Activated effector memory CD4-positive, alpha-beta T cell treated with Interleukin-2 at 50 U/mL for 16 hours (primary cell): ENCODE measurements around the gene MCF2L2.
"Not testable (repeated sequence)": the region's sequence is repeated elsewhere in the genome, so short reads cannot be mapped to it uniquely, and the experiment has no call there.

ENCODE experiments used
- DNase-seq: peaks from one replicate; pipeline ENCODE4 v3.0.0-alpha.2; 2020

The MCF2L2 gene

DNA sequence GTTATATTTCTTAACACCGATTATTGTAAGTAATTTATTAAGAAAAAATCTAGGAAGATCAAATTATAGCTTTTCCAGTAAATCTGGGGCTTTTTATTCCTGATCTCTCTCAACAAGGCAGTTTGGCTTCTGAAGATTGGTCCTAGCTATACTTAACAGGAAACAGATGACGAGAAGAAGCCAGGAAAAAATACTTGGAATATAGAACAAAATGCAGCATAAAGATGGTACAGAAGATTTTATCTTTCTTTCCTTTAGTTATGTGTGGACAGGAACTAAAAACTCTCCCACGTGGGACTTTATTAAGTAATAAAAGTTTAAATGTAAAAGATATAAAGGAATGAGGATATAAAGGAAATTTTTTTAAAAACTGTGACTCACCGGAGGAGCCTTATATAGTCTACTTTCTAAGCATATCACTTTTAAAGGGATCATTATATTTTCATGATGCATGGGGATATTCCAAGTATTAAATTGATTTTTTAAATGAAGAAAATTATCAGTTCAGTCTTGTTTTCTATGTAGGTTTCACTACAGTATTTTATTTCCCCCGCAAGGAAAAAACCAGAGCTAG is 167.2 kb downstream of the MCF2L2 start:
- DNase-seq: no peak

DNA sequence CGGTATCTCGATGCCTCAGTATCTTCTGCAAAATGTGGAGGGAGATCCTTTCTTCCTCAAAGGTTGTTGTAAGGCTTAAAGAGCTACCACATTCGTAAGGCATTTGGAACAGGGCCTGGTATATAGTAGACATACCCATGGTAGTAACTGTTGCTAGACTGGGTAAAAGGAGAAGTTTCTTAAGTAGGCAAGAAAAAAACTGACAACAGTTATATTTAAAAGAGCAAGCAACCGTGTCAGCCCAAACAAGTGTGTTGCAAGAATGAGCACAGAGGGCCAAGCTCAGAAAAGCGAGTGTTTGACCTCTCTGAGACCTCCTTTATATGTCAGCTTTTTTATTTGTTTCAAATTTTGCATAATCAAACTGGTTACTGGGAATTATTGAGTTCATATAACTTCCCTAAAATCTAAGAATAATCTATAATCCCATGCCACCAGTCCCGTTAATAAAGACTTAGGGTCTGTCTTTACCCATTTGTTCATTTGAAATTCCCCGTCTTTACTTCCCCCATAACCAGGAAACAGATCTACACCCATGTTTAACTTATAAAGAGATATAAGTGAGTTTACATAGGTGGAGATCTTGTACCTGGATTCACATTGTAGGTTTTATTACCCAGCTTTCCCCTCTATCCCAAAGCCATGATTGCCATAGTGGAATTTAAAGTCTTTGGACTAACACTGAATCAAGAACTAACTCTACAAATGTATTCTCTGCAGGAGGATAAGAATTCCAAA is 168.1 kb downstream of the MCF2L2 start:
- no peak for DNase-seq

DNA sequence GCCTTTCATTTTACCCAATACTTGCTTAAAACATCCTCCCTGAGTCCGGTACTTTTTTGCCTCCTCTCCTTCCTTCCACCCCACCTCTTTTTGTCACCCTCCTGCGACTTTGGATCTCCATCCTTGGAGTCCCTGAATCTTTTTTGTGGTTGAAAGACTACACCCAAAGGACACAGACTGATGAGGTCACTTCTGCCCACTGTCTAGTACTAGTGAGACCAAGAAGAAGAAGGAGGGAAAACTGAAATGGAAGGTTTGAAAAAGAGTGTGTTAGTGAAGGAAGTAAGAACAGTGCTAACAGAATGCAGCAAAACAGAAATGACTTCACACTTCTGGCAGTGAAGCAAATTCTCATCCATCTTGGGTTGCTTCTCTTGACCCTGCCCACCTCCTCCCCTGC is 168.8 kb downstream of the MCF2L2 start:
- no peak for DNase-seq

DNA sequence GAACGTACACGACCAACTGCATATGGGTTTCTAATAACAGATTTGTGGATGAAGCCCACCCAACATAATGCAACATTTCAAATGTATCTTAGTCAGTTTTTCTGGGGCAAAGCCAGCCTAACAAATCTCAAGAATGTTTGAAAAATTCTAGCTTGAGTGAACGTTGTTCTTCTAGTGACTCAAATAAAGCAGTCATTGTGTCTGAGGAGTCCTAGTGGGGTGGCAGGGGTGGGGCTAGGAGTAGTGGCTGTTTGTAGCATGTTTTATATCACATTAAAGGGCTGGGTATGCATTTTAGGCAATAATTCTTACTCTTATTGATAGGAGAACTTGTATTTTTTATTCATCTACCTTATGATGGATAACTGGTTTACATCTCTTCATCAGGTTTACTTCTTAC is 169.3 kb downstream of the MCF2L2 start:
- no peak for DNase-seq

DNA sequence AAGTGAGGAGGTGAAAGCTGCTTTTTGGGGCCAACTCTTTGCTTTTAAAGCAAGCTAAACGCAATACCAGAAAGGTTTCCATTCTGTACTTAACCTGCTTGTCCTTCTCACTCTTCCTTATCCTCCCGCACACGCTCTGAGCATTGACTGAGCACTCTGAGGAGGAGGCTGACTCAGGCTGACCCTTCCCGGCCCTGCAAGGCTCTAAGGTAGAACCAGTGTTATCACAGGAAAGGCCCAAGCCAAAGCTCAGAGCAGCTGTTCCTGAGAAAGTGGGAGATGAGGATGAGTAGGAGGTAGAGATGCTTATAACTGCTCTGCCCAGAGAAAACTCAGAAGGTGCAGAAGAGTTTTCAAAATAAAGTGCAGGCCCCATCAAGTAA is 173.1 kb downstream of the MCF2L2 start:
- no peak for DNase-seq

DNA sequence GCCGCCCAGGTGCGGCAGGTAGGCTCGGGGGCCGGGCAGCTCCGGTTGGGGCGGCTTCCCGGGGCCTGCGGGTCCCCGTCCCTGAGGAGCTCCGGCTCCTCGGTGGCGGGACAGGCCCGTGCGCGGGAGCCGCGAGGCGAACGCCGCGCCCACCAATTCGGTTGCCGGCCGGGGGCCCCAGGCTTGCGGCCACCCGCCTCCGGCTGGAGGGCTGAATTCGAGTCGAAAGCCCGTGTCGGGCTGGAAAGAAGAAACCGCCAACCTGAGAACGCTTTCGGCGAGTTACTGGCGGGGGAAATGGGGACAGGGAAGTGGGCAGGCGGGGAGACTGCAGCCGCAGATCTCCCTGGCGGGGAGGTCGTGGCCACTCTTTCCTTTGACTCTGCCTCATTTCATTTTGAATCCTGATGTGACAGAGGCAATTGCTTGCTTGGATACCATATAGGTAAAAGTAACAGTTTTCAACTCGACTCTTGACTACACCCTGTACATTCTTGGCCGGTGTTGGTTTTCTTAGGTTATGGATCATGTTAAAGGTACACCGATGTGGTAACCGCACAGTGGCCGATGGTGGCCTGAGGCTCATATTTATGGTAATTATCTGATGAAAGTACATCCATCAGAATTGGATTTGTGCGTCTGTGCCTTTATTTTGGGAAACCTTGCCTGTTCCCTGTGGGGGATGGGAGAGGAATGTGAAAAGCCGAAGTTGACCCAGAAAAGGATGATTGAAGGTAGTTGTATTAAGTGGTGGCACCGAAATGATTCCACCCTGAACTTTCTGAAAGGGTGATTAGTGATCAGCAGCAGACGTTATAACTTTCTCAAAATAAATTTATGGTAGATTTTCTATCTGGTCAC is 173.7 kb downstream of the MCF2L2 start:
- no peak for DNase-seq

DNA sequence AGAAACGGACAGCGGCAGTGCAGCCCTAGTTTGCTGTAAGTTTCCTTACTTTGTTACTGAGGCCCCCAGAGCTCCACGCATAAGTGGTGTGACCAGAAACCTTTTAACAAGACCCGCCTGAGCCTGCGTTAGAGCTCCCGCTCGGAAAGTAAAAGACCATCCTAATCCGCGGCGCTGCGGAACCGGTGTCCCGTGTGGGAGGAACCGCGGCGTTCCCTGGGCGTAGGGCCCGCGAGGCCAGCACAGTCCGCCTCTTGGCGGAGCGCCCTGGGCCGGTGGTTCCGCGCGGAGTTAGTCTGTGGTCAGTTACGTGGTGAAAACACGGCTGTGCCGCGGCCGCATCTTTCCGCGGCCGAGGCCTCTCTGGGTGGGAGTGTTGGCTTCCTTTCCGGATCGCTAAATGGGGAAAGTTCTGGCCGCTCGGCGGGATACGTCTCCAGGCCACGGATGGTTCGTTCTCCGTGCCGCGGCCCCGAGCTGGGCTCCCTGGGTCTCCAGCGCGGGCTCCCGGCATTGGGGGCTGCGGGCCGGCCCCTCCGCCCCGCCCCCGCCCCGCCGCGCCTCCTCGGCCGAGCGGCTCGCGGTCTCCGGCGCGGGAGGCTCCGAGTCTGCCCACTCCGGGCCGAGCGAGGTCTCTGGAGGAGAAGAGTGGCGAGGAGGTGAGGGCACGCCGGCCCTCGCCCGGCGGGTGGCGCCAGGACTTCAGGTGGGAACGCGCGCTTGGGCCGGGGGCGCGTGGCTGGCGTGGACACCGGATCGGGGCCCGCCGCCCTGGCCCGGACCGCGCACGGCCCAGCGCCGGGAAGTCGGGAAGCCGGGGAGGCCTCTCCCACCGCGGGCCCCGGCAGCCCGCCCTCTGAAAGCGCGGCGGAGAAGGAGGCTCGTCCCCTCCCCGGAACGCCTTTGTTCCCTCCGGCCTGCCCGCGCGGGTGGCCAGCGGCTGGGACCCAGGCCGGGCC is 174.6 kb downstream of the MCF2L2 start:
- DNase-seq: no peak

DNA sequence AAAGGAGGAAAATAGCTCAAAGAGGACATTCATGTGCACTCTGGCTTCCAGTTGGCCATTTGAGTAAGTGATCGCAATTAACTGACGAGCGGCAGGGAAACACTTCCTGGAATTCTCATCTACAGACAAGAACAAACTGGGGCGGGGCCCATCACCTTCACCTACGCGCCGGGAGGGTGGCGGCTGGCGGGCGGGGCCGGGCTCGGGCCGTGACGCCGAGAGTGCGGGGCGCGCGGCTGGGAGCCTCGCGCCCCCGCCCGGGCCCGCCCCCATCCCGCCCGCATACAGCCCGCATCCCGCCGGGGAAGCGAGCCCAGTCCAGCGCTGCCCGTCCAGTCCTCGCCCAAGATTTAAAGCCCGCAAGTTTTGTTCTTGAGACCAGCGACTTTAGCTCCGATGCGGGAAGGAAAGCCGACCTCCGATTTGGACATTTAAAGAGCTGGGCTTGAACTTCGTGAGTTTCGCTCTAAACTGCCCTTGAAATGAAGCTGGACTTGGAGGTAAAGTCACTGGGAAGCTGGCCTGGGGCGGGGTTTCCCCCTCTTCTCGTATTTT is 175.4 kb downstream of the MCF2L2 start, which contains the start of gene B3GNT5:
Gene B3GNT5, plus strand, starts transcription at position 281 of the 555 bp plus-strand sequence. CDS start 16,546 bp downstream, outside the sequence.
- no peak for DNase-seq

DNA sequence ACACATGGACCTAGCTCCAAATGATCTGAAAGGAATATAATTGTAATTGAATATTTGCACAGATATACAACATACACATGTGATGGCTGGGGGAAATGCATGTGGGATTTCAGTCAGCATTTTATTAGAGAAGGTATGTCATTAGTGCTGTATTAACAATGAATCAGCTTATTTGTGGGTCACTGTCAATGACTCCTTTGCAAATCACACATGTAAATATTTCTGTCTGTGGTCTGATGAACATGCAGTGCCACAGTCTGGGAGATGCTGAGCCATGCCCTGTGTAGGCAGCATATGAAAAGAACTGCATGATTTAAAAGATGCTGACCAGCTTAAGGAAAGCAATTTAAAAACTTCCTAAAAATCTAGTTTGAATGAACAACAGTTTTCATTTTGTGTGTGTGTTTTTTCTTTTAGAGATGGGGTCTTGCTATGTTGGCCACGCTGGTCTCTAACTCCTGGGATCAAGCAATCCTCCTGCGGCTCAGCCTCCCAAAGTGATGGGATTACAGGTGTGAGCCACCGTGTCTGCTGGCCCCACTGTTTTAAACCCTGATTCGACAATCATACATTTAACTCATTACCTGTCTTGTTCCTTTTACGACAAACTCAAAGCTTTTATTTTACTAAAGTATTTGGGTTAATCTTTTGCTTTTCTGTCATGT is 176.2 kb downstream of the MCF2L2 start:
- no peak for DNase-seq

DNA sequence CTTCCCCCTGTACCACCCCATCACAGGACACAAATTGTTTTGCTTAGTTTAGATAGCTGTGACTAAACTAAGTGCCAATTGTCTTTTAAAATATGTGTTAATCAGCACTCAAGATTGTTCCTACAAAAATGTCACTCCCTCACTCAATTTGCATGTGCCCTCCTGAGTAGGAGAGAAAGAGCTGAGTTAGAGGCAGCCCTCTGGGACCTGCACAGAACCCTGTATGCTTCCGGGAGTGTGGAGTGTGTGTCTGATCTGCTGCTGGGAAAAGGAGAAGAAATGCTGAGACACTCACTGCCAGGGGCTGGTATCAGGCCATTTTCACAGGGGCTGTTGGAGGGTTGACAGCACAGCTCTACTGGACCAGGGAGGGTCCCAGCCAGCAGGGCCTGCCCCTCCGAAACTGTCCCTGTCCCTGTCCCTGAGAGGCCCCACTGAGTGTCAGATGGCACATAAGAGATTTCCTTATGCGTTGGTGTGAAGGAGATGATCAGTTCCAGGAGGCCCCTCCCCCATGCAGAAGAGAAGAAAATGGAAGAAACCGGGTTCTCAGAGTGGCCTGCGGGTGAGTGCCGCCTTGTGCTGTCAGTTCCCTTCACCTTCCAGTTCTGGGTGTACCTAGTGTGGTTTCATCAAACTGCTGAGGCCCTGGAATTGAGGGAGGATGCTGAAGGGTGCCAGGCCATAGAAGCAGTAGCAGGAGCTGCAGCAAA is 179.3 kb downstream of the MCF2L2 start:
- DNase-seq: no peak

DNA sequence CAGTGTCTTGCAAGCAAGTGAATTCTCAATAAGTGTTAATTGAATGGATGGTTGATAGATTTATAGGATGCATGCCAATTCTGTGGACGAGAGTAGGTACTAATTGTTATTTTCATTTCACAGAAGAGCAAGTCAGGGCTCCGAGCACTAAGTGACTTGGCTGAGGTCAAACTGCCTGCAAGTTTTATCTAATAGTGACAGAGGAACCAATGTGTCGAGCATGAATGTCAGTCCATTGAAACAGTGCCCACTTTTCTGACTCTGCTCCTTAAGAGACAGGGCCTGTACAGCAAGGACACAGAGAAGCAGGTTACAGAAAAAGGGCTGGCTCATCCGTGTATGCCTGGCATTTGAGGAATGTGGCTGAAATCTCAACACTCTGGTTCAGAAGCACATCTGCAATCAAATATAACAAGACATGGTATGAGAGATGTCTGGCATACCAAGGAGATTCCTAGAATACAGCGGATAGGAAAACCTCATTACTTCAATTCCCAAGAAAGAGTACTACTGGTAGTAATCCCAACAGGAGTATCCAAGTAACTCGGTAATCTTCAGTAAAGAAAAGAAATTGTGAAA is 181.3 kb downstream of the MCF2L2 start:
- no peak for DNase-seq

DNA sequence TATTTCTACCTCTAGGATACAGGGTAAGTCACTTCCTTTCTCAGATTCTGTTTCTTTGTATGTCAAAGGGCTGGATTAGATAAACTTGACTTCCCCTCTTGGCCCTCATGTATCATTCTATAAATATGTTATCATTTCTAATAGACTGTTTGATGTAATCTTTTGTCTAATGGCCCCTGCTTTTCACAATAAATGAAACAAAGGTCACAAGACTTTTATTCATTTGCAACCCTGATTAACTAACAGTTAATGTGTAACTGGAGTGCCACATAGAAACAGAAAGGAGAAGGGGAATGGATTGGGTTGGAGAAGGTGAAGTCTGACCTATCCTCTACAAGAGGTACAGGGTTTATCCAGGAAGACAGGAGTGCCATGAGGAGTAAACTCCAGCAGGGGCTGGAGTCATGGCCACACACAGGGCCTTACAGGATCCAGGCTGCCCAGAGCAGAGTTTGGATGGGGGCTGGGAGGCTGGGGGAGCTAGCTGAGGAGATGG is 183.4 kb downstream of the MCF2L2 start:
- no peak for DNase-seq

DNA sequence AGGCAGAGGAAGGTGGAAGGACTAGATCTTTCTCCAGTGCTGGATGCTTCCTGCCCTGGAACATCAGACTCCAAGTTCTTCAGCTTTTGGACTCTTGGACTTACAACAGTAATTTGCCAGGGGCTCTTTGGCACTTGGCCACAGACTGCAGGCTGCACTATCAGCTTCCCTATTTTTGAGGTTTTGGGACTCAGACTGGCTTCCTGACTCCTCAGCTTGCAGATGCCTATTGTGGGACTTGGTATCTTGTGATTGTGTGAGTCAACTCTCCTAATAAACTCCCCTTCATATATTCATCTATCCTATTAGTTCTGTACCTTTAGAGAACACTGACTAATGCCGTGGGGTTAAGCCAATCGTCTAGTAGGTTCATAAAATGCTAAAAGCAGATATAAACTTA is 184.2 kb downstream of the MCF2L2 start:
- DNase-seq: no peak

DNA sequence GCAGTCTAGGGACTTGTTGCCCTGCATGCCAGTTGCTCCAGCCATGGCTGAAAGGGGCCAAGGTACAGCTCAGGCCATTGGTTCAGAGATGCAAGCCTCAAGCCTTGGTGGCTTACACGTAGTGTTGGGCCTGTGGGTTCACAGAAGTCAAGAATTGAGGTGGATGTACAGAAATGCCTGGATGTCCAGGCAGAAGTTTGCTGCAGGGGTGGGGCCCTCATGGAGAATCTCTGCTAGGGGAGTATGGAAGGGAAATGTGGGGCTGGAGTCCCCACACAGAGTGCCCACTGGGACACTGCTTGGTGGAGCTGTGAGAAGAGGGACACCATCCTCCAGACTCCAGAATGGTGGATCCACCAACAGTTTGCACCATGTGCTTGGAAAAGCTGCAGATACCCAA is 186.0 kb downstream of the MCF2L2 start:
- no peak for DNase-seq

DNA sequence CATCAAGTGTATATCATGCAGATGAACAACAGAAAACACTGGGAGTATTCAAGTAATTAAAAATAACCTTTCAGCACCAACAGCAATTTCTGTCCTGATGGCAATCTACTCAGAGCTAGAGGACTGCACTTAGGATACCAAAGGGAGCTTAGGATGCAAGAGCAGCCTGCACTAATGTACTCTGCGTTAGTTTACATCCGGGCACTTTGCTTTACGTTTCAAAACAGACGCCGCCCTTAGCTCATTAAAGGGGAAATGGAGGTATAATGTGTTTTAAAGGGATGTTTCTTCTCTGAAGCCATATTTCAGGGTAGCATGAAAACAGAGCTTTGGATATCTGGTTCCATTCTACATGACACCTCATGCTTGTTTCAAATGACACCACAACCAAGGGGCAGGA is 189.4 kb downstream of the MCF2L2 start:
- no peak for DNase-seq

DNA sequence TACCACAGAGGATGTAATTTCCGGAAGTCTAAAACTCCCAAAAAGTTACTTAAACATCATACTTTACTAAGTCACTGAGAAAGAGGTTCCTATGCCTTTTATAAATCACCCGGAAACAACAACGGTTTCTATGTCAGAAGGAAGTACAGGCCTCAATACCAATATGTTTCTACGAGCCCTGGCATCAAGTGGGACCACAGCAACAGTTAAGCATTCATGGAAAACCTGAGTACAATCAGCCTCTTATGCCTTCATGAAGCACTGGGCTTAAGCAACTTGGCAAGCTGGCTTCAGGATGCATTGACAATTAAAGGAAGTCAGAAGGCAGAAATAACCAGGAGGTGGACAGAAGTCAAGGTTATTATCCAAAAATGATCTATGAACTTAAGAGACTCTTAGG is 194.5 kb downstream of the MCF2L2 start:
- no peak for DNase-seq

DNA sequence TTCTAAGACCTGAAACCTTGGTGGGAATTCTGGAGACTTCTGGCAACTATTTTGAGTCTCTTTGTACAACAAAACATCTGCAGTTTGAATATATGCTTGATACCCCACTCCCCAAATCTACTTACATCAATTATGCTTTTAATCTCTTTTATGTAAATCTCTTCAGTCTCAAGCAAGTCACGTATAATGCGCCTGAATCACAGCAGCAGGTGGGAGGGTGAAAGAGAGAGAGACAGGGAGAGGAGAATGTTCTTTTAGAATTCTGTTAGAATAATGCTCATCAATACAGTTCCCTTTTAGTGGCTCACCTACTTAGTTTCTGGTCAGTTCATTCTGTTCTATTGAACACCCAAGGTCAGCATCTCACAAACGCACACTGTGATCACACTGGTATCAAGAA is 197.6 kb downstream of the MCF2L2 start:
- DNase-seq: no peak

DNA sequence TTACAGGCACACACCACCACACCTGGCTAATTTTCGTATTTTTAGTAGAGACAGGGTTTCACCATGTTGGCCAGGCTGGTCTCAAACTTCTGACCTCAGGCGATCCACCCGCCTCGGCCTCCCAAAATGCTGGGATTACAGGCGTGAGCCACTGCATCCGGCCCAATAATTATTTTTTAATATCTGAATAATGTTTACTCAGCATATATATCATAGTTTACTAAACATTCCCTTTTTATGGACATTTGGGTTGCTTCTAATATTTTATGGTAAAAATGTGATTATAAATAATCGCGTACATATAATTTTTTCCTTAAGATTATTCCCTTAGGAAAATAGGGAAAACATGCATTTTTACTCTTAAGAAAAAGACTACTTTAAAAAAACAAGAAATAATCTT is 198.2 kb downstream of the MCF2L2 start:
- not testable (repeated sequence) for DNase-seq

DNA sequence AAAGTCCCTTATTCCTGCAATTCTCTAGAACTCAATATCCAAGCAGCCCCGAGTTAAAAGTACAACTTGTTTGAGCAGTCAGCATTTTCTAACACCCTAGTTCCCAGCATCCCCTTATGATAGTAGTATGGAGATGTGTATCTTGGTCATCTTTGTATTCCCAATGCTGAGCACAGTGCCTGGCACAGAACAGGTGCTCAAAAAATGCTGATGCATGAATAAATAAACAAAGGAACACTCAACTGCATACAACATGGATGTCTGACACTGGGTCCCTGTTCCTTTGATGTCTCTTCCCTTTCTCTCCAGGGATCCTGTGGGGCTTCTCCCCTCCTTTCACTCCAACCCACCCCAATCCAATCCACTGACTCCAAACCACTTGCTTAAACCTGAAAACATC is 199.2 kb downstream of the MCF2L2 start:
- DNase-seq: no peak

DNA sequence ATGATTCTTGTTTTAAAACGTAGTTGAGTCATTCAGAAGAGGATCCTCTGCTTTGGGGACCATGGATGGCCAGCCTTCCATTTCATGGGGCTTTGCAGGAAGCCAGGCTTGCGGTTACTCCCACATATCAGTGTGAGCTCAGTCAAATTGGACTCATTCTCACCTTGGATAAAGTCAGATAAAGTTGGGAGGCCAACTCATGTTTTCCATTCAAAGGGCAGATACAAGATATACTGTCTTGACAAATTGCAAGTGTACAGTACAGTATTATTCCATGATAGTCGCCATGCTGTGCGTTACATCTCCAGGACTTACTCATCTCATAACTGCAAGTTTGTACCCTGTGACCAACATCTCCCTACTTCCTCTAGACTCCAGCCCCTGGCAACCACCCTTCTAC is 200.8 kb downstream of the MCF2L2 start:
- no peak for DNase-seq
